GM18519 (cell line): ENCODE measurements around the gene HEMGN.

Experiments used
- ATAC-seq: cut with Tn5 transposase; IDR thresholded peaks from one replicate; pipeline ENCODE4 v1.9.1; 2021; ENCODE audit warnings: mild to moderate bottlenecking, moderate library complexity; ENCODE audit not compliant: unreplicated experiment, low FRiP score

The HEMGN gene

DNA sequence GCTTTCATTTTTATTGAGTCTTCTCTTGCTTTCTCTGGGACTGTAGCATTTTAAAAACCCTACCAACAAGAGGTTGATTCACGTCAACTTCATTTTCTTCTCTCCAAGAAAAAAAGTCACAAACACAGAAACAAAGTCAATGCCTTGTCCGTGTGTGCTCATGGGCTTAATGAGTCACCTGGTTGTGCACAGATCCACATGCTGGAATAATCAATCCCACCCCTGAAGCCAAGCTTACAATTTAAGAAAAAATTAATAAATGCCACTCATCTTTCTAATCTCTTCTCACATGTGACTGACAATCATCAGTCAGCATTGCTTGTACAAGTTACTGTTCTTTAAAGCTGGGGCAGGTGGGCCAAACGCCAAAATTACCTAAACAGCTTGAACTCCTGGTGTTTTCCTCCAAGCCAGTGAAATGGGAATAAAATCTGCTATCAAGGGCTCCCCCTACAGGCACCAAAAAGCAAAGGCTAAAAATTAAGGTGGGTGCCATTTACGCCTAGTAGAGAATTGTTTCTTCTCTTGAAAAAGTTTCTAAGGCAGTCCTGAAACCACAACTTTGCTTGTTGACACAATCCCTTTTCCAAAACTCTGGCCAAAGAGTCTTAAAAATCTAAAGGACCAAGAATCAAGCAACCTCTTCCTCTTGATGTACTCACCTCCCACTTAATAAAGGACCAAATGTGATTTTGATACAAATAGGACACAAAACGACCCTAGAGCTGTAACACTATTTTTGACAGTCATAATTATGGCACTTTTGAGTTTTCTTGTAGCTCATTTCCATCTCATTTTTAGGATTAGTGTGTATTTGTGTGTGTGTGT lies 37.0 kb downstream of the HEMGN start:
- no peak for ATAC-seq

DNA sequence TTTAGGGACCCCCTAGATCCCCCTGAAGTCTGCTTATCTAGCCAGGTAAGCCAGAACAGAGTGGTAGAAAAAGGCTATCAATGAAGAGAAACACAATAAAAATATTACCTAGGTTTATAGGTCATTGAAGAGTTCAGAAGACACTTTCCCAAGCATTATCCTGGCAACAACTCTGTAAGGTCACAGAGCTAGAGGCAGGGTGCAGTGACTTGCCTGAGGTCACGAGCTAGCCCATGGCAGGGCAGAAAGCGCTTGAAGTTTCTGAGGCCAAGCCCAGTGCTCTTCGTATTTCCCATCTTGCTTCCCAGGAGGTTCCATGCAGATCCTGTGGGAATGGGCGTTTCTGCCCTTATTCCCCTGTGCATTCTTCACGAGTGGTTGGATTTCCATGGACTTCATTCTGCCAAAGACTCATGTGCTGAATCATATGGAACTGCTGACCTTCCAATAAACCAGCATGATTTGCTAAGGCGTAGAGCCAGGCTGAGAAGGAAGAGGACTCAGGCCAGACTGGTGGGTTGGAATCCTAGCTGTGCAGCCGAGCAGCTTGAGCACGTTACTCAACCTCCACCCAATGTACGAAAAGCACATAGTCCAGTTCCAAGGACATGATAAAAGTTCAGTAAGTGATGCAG lies 37.8 kb downstream of the HEMGN start:
- no peak for ATAC-seq

DNA sequence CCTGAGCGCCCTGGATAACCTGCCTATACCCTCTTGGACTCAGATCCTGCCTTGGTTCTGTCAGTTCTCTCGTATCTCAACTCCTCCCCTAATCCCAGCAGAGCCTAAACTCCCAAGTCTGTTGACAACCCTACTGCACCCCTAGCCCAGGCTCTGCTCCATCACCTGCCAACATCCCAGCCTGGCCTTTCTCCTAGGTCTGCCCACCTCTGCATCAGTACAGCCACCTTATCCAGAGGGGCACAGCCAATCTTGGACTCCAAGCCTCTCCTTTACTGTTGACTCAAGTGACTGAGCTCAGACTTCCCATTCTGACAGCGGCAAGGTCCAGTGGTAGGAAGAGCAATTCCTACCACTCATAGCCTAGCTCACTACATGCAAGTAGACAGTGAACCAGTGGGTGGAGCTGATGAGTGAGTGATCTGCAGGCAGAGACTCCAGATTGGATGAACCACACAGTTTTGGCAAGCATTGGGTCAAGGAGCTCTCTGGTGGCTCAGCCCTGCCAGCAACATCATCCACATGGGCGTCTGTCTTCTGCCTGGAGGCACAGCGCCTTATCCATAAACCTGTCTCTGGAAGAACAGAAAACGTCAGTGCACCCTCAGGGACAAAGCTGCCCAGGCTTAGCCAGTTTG lies 42.2 kb downstream of the HEMGN start:
- ATAC-seq, result no peak

DNA sequence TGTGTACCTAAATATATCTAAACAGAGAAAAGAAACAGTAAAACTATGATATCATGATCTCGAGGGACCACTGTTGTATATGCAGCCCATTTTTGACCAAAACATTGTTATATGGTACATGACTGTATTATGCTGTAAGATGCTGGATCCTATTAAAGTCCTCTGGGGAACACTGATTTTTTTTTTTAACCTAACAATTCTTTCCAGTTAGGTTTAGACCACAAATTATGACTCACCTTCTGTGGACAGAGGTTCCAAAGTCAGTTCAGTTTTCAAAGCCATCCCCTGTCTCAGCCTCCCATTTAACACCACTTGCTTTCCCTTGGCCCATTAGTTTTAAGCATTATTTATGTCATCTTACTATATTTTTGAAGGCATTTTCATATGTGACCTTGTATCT lies 42.8 kb downstream of the HEMGN start:
- no peak for ATAC-seq

DNA sequence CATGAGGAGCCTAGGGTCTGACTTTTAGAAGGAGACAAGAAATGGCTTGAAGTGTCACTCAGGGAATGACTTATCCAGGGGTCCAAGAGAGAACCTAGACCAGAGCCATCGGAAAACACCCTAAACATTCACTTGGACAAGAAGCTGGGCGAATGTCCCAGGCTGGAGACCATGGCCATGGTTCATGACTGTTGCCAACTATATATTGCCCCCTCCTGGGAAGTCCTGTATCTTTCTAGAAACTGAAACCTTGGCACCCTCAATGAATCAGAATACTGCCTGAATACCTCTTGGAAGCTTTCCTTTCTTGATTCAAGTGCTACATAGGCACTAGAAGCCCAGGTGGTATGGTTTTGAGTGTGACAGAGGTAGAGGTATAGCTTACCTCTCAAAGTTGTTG lies 45.6 kb downstream of the HEMGN start:
- ATAC-seq, result no peak

DNA sequence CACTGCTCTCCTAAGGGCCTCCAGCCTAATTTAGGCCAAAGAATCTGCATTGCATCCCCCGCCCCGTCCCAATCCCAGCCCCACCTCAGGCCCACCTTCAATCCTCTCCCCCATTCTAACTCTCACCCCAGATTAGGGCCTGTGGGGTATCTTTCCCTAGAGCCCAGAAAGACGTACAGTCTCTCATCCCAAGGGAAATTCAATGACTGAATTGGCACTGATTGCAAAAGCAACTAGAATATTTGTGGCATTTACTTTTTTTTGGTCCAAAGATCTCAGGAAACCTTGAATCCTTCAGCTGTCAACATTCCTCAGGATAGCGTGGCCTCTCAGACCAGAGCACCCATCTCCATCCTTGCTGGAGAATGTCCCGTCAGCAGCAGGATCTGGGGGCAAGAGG lies 46.2 kb downstream of the HEMGN start:
- ATAC-seq, result no peak

DNA sequence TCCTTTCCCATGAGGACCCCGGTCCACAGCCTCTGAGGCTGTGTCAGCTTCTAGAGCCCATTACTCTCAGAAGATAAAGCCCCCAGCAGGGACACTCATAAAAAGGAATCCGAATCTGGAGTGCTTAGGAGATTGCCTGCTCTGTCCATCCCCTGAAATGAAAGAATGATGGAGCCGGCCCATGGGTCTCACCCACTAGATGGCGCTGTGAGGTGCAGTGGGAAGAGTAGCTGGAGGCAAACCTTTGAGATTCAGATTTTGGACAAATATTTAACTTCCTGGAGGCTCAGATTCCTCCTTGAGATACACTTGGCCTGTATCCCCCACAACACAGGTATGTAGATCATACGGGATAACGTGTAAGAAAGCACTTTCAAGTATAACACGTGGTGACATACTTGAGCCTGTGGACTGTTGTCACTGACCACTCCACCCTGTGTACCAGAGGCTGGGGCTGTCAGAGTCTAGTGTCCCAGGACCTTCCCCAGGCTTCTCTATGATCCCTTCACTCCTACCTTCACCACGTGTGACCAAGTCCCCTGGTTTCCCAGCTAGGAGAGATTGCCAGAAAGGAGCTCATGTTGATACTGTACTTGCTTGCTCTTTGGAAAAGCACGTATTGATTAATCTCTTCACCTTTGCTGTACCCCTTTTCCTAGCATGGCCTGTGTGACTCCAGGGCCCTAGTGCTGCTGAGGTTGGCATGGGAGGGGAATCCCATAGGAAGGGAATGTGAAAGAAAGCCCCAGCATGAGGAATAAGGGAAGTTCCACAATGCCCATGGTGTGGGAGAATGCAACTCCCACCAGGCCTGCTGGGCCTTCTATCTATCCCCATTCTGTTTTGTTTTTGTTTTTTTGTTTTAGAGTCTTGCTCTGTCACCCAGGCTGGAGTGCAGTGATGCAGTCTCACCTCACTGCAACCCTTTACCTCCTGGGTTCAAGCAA lies 47.8 kb downstream of the HEMGN start:
- ATAC-seq, result no peak

DNA sequence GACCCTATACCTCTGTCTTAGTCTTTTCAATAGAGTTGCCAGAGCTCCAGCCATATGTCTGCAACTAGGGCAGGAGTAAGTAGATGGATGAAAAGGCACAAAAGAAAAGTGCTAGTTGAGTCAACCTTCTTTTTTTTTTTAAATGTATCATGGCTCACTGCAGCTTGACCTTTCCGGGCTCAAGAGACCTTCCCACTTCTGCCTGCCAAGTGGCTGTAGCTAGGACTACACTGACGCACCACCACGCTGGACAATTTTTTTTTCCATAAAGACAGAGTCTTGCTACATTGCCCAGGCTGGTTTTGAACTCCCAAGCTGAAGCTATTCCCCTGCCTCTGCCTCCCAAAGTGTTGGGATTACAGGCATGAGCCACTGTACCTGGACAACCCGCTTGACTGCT lies 57.6 kb downstream of the HEMGN start:
- no peak for ATAC-seq
